ENCODE measurements around the gene SNX32.

The SNX32 gene

GRCh38 chr11:65796726-65797601 lies 36.8 kb upstream of the SNX32 start:
- DNase-seq (ENCODE audit: low read depth in 2 of 2): no peak

- DNase-seq (ENCODE audit: low read depth in 2 of 2): no peak
Measured at GRCh38 chr11:65797711-65798110, 36.1 kb upstream of the SNX32 start.

DNA sequence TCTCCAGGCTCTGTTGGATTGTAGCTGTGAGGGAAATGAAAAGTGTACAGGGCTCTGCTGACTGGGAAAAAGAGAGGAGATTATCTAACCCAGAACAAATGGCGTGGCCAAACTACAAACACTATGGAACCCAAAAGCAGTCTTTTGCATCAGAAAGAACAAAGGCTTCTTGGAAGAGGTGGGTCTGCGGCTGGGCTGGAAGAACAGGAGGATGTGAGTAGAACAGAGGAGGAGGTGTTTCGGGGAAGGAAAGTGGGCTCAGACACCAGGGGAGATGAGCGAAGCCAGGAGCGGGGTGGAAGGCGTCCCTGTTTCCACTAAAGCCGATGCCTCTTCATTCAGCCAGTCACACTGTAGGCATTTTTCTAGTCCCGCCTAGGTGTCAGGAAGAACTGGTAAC lies 34.9 kb upstream of the SNX32 start:
- DNase-seq (ENCODE audit: low read depth in 2 of 2): no peak

GRCh38 chr11:65801153-65801987 lies 32.4 kb upstream of the SNX32 start:
- no peak for DNase-seq (ENCODE audit: low read depth in 2 of 2)

DNA sequence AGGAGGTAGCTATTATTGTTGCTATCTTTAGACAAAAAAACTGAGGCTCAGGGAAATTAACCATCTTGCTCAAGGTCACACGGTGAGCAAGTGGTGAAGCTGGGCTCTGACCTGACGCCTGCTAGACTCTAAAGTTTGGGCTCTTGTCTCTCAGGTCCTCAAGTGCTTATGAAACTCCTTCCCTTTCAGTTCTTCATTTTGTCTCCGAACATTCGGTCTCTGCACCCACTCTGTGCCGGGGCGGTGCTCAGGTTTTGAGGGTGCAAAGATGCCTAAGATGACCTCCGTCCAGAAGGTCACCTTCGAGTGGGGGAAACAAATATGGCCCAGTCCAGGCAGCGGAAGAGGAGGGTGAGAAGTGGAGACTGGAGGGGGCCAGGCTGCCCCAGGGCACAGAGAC lies 30.9 kb upstream of the SNX32 start:
- DNase-seq (ENCODE audit: low read depth in 2 of 2): no peak

- DNase-seq (ENCODE audit: low read depth in 2 of 2): no peak
Measured at GRCh38 chr11:65803797-65804492, 29.8 kb upstream of the SNX32 start.

DNA sequence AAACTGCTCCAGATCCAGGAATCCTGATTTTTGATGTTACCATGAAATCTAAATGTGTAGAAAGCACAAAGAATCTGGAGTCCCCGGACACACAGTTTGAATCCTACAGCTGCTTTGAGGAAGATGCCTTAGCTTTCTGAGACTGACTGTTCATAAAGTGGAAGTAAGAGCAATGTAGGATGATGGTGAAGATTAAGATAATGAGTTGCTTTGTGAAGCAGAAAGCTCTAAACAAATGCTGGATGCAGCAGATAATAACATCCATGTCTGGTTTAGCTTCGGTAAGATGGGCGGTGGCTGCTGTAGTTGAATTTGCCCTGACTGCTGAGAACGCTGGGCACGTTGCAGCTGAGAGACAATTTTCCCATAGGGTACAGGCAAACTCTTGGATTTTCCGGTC lies 26.8 kb upstream of the SNX32 start:
- no peak for DNase-seq (ENCODE audit: low read depth in 2 of 2)

DNA sequence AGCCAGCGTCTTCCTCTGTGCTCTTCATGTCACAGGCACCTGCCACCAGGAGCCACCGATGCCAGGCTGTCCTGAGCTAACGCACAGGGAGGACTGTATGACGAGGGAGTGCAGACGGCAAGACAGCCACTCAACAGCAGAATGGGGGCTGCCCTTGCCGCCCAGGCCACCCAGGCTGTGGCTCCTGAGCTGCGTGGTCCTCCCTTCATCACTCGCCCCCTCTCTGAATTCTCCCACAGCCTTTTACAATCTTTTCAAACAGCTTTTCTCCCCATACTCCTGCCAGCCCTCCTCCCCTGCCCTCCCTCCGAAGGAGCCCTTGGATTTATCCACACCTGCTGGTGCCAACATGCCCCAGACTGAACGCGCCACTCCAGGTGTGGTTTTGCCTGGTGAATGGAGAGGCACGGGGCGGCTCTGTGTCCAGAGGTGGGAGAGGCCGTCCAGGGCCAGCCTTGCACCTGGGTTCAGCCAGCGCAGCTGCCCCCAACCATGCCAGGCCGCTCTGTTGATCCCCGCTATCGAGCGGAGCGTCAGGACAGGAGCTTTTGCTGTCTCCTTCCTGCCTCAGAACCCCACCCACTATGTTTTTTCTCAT lies 24.9 kb upstream of the SNX32 start:
- no peak for DNase-seq (ENCODE audit: low read depth in 2 of 2)

DNA sequence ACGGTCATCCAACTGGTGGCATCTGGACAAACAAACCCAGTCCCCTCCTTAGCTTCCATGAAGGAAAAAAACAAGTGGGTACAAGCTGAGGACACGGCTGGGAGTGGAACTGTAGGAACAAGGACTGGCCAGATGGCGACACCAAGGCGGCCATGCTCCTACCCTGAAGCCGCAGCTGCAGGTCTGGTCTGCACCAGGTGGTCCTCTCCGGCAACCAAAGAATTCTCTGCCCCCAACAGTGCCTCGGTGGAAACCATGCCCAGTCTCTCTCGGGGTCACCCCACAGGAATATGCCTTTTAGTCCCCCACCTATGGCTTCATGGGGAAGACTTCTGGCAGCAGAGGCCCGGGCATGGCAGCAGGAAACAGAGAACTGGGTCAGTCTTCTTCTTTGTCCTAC lies 24.3 kb upstream of the SNX32 start:
- DNase-seq (ENCODE audit: low read depth in 2 of 2): no peak

DNA sequence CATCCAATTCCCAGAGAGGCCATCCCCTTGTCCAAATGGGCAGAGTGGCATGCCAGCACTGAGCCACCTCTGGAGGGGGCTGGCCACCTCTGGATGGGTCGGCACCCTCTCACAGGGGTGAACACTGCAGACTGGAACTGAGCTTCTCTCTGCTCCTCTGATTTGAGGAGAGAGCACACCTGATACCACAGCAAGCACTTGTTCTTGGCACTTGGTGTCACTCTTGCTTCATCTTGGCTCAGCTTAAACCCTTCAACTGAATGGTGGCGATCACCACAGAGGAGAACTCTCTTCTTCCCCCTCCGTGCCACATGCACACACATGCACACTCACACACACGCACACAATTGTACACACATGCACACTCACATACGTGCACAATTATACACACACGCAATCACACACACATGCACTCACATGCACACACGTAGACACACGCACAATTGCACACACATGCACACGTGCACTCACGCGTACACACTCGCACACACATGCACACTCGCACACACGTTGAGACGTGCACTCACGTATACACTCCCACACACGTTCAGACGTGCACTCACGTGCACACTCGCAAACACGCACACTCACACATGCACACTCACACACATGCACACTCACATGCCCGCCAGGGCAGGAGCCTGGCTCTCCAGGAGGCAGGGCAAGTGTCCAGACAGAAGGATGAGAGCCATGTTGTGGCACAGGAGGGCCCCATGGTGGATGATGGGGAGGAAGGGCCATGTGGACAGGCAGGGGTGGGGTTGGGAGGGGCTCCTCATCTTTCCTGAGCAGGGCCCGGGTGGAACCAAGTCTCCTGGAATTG lies 23.5 kb upstream of the SNX32 start:
- DNase-seq (ENCODE audit: low read depth in 2 of 2): no peak

DNA sequence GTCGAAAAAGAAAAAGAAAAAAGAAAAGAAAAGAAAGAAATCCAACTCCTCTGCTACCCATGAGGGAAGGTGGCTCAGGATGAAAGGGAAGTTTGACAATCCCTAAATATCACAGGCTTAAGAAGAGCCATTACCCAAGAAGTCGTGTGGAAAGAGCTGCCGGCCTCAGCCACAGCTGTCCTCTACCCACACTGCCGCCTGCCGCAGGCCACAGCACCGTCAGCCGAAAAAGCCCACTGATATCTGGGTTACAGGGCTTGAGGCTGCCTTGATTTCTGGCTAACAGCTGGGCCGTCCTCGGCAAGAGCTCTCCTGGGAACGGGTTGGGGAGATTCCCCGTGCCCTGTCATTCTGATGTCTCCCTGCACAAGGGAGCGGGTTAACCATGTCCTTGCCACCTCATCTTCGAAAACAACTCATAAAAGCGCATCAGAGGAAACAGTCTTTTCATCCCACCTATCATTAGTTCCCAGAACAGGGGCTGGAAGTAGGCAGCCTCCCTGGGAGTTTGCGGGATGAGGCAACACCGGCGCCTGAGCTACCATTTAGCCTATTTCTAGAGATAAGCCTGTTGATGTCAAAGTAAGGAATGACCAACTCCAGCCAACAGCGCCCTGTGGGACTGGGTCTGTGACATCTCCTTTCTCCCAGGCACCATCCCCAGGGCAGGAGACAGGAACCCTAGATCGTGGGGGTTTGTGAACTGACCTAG lies 21.8 kb upstream of the SNX32 start:
- no peak for DNase-seq (ENCODE audit: low read depth in 2 of 2)

- DNase-seq (ENCODE audit: low read depth in 2 of 2): no peak
Measured at GRCh38 chr11:65814131-65814985, 19.4 kb upstream of the SNX32 start.

- no peak for DNase-seq (ENCODE audit: low read depth in 2 of 2)
Measured at GRCh38 chr11:65814986-65815565, 18.7 kb upstream of the SNX32 start.

- no peak for DNase-seq (ENCODE audit: low read depth in 2 of 2)
Measured at GRCh38 chr11:65816696-65817095, 17.1 kb upstream of the SNX32 start.

DNA sequence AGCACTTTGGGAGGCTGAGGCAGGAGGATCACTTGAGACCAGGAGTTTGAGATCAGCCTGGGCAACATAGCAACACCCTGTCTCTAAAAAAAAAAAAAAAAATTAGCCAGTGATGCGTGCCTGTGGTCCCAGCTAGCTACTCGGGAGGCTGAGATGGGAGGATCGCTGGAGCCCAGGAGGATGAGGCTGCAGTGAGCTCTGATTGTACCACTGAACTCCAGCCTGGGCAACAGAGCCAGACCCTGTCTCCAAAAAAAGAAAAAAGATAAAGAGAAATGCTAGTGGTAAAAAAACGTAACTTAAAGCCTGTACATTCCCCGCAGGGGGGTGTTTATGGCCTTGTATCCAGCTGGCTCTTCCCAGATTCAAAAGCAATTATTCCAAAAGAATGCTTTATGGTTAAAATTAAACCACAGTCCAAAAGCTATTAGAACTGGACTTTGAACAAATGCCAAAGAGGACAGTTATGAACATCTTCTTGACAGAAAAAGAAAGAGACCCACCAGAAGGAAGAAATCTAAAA lies 16.4 kb upstream of the SNX32 start:
- no peak for DNase-seq (ENCODE audit: low read depth in 2 of 2)

GRCh38 chr11:65817835-65818680 lies 15.7 kb upstream of the SNX32 start:
- DNase-seq (ENCODE audit: low read depth in 2 of 2): peak; percentile 92

DNA sequence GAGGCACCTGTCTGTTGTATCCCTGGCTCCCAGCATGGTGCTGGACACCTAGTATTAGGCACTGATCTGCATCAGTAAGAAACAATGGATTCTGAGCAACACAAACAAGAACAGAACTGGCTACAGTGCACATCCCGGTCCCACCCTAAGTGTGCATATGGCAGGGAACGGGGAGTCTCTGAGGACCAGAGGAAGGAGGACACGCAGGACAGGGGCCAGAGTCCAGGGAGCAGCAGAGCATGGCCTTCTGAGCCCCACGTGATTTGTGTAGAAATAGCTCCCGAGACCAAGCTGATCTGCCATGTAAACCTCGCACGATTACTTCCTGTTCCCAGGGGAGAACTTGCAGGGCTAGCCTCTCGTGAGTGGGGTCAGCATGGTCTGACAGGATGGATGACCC lies 12.7 kb upstream of the SNX32 start:
- no peak for DNase-seq (ENCODE audit: low read depth in 2 of 2)
